Liver (tissue), 9 donors: Measurements from ENCODE around the gene S100A12. TPM values are rescaled to one million over a fixed set of nuclear protein-coding genes. Genes with fewer than 3 reads are reported as not detected.
A peak's percentile ranks its signal among the peaks of the same experiment; 100 is the strongest.

ENCODE experiments used
- DNase-seq: peaks from one replicate; pipeline ENCODE4 v3.0.0-alpha.2; 2017; ENCODE audit warnings: low spot score
- H3K27ac ChIP-seq, 2 donors: one replicate each; pipeline ENCODE4 v1.7.0; 2013; ENCODE audit warnings: inconsistent platforms in 2 of 2, low read length in 2 of 2, control low read depth in 1 of 2, low read depth in 1 of 2, mild to moderate bottlenecking in 1 of 2
- H3K27me3 ChIP-seq, 4 donors: one replicate each; pipeline versions ENCODE4 v1.6.1 to v1.7.0; 2013; ENCODE audit warnings: low read length in 3 of 4, inconsistent platforms in 1 of 4, mild to moderate bottlenecking in 1 of 4, moderate library complexity in 1 of 4; ENCODE audit not compliant: control insufficient read depth in 4 of 4, insufficient read depth in 4 of 4
- H3K36me3 ChIP-seq, 4 donors: one replicate each; pipeline versions ENCODE4 v1.6.1 to v1.7.0; 2013; ENCODE audit warnings: low read length in 3 of 4, mild to moderate bottlenecking in 3 of 4, low read depth in 1 of 4, moderate library complexity in 1 of 4; ENCODE audit not compliant: control insufficient read depth in 4 of 4, insufficient read depth in 3 of 4
- H3K4me1 ChIP-seq, 4 donors: one replicate each; pipeline versions ENCODE4 v1.6.1 to v1.7.0; 2013; ENCODE audit warnings: low read length in 3 of 4, mild to moderate bottlenecking in 3 of 4, moderate library complexity in 1 of 4; ENCODE audit not compliant: control insufficient read depth in 4 of 4, insufficient read depth in 4 of 4
- H3K4me3 ChIP-seq, 3 donors: one replicate each; pipeline versions ENCODE4 v1.6.1 to v1.7.0; 2013; ENCODE audit warnings: low read length in 3 of 3, control low read depth in 1 of 3, low read depth in 1 of 3, mild to moderate bottlenecking in 1 of 3
- H3K9ac ChIP-seq, 2 donors: one replicate each; pipeline ENCODE4 v1.7.0; 2013; ENCODE audit warnings: low read length in 2 of 2, mild to moderate bottlenecking in 2 of 2, moderate library complexity in 2 of 2, control low read depth in 1 of 2, low read depth in 1 of 2
- H3K9me3 ChIP-seq, 4 donors: one replicate each; pipeline versions ENCODE4 v1.6.1 to v1.7.0; 2013; ENCODE audit warnings: low read length in 3 of 4; ENCODE audit not compliant: control insufficient read depth in 4 of 4
- ATF3 ChIP-seq: IDR thresholded peaks from 2 replicates; pipeline ENCODE4 v1.6.1; 2016; ENCODE audit warnings: antibody characterized with exemption
- CTCF ChIP-seq: fragments of 150-350 bp; IDR thresholded peaks from 2 replicates; pipeline ENCODE4 v1.5.1; 2017; ENCODE audit warnings: improper control_type of control experiment, low read depth, low read length; ENCODE audit not compliant: missing input control
- EGR1 ChIP-seq, 2 donors: IDR thresholded peaks; 2 replicates each; pipeline ENCODE4 v1.6.1; 2016 to 2018; ENCODE audit warnings: antibody characterized with exemption in 2 of 2, low read depth in 2 of 2
- FOXA1 ChIP-seq: IDR thresholded peaks from 2 replicates; pipeline ENCODE4 v1.6.1; 2016; ENCODE audit warnings: antibody characterized with exemption
- FOXA2 ChIP-seq: IDR thresholded peaks from 2 replicates; pipeline ENCODE4 v1.6.1; 2016; ENCODE audit warnings: antibody characterized with exemption
- GABPA ChIP-seq, 2 donors: IDR thresholded peaks in 1 of 2; conservative IDR thresholded peaks in 1 of 2; 2 replicates each; pipeline ENCODE4 v1.6.1; 2016; ENCODE audit warnings: antibody characterized with exemption in 2 of 2, mild to moderate bottlenecking in 1 of 2, moderate library complexity in 1 of 2
- JUND ChIP-seq, 2 donors: IDR thresholded peaks; 2 replicates each; pipeline ENCODE4 v1.6.1; 2016; ENCODE audit warnings: antibody characterized with exemption in 2 of 2
- MAX ChIP-seq: IDR thresholded peaks from 2 replicates; pipeline ENCODE4 v1.6.1; 2016; ENCODE audit warnings: antibody characterized with exemption
- NR2F2 ChIP-seq: IDR thresholded peaks from 2 replicates; pipeline ENCODE4 v1.6.1; 2016; ENCODE audit warnings: antibody characterized with exemption
- REST ChIP-seq: IDR thresholded peaks from 2 replicates; pipeline ENCODE4 v1.6.1; 2016; ENCODE audit warnings: antibody characterized with exemption, mild to moderate bottlenecking
- SP1 ChIP-seq: IDR thresholded peaks from 2 replicates; pipeline ENCODE4 v1.6.1; 2018; ENCODE audit warnings: antibody characterized with exemption, mild to moderate bottlenecking
- TAF1 ChIP-seq: conservative IDR thresholded peaks from 2 replicates; pipeline ENCODE4 v1.6.1; 2016; ENCODE audit warnings: antibody characterized with exemption, mild to moderate bottlenecking
- YY1 ChIP-seq: IDR thresholded peaks from 2 replicates; pipeline ENCODE4 v1.6.1; 2016; ENCODE audit warnings: antibody characterized with exemption, mild to moderate bottlenecking
- ZBTB33 ChIP-seq: IDR thresholded peaks from 2 replicates; pipeline ENCODE4 v1.6.1; 2016; ENCODE audit warnings: antibody characterized with exemption
- WGBS: extraction: QIAGEN DNeasy Blood & Tissue Kit; methylation state at CpG from one replicate; pipeline ENCODE4 v1.1.7; 2013; 5-methylcytosine and 5-hydroxymethylcytosine counted together
- polyA plus RNA-seq, 2 donors: library from polyadenylated mRNA; stranded (reverse) in 1 of 2; unstranded in 1 of 2; fragments of 200-250 nt in 1 of 2; fragments of >200 nt in 1 of 2; fragmentation: Nextera tagmentation in 1 of 2; extraction: Ambion mirVana in 1 of 2; gene quantifications; one replicate each; pipeline versions ENCODE4 v1.2.1 to v1.2.3, GENCODE V29; 2013 to 2015
- total RNA-seq, 2 donors: library from RNA; depleted of rRNA; stranded (reverse); fragments of >200 nt; gene quantifications; one replicate each; pipeline ENCODE4 v1.2.3, GENCODE V29; 2014
- donor health status: healthy.
- donor health status: healthy.
- donor health status: healthy.
- donor health status: healthy.
- donor health status: healthy.

Gene S100A12
- total and polyA plus RNA-seq, 4 donors, result 3.3 to 35.2 (median 12.1) TPM

GRCh38 chr1:153387001-153387400, 11.6 kb upstream of the S100A12 start:
- H3K9ac ChIP-seq, result no peak overlapping the region
- H3K4me1 ChIP-seq, result no peaks in the 10 kb centered on the region
- DNase-seq, result peak; percentile 6
- H3K27ac ChIP-seq, result peak overlapping the region; percentile 3 to 12
- TF ChIP-seq JUND (IDR thresholded peaks at IDR 0.05) (no peak), FOXA1 (no peak), FOXA2 (no peak), REST (no peak), TAF1 (no peak), YY1 (no peak), CTCF (no peak), NR2F2 (no peak), EGR1 (IDR thresholded peaks at IDR 0.05; ENCODE audit: low read depth in 2 of 2) (no peak), MAX (no peak), ZBTB33 (no peak), ATF3 (no peak), GABPA (IDR thresholded peaks at IDR 0.05 in 1 of 2, conservative IDR thresholded peaks at IDR 0.05 in 1 of 2) (no peak), SP1 (no peak)
- 83% methylated on average over 4 of the region's 4 CpGs for WGBS
- H3K4me3 ChIP-seq, result no peak overlapping the region
- peaks cover 0 to 2% (median 0%) of the 10 kb centered on the region in 4 donors for H3K9me3 ChIP-seq
- no peaks in the 10 kb centered on the region for H3K36me3 ChIP-seq
- no peaks in the 10 kb centered on the region for H3K27me3 ChIP-seq

- Histone ChIP-seq H3K4me1 (no peaks in the 10 kb centered on the region), H3K27me3 (no peaks in the 10 kb centered on the region), H3K9ac (no peak overlapping the region), H3K9me3 (peaks cover 0 to 2% (median 0%) of the 10 kb centered on the region in 4 donors), H3K4me3 (no peak overlapping the region), H3K27ac (no peak overlapping the region), H3K36me3 (no peaks in the 10 kb centered on the region)
- DNase-seq, result peak; percentile 27
- whole genome bisulfite sequencing, result 72% methylated on average over 5 of the region's 5 CpGs
- peak; percentile 22 for TF ChIP-seq YY1
- TF ChIP-seq SP1, result no peak
- TF ChIP-seq MAX, result peak; percentile 44
These were observed 11.1 kb upstream of the S100A12 start for GRCh38 chr1:153386500-153386901.
